ENCODE measurements around the gene NEK2.
"Not testable (repeated sequence)": the region's sequence is repeated elsewhere in the genome, so short reads cannot be mapped to it uniquely, and the experiment has no call there.

DNA sequence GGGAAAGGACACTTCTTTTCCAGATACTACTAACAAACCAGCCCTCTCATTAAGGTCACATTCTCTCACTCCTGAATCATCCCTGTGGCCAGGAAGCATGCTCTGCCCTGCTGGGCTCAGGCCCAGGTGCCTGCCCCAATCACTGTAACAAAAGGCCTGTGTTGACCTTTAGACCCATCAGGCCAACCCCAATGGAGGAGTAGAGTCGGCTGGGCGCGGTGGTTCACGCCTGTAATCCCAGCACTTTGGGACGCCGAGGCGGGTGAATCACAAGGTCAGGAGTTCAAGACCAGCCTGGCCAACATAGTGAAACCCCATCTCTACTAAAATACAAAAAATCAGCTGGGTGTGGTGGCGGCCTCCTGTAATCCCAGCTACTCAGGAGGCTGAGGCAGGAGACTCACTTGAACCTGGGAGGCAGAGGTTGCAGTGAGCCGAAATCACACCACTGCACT lies 38.8 kb downstream of the NEK2 start:
- not testable (repeated sequence) for TF ChIP-seq POLR2AphosphoS5 (IDR thresholded peaks at IDR 0.05)
- TF ChIP-seq, protein P1, sequence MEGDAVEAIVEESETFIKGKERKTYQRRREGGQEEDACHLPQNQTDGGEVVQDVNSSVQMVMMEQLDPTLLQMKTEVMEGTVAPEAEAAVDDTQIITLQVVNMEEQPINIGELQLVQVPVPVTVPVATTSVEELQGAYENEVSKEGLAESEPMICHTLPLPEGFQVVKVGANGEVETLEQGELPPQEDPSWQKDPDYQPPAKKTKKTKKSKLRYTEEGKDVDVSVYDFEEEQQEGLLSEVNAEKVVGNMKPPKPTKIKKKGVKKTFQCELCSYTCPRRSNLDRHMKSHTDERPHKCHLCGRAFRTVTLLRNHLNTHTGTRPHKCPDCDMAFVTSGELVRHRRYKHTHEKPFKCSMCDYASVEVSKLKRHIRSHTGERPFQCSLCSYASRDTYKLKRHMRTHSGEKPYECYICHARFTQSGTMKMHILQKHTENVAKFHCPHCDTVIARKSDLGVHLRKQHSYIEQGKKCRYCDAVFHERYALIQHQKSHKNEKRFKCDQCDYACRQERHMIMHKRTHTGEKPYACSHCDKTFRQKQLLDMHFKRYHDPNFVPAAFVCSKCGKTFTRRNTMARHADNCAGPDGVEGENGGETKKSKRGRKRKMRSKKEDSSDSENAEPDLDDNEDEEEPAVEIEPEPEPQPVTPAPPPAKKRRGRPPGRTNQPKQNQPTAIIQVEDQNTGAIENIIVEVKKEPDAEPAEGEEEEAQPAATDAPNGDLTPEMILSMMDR (IDR thresholded peaks at IDR 0.05 in 8 of 11, conservative IDR thresholded peaks at IDR 0.05 in 3 of 11), result not testable (repeated sequence)

Measured in spleen (tissue), 7 donors.